GM19328 (cell line): Measurements from ENCODE around the gene MCL1.
"Not testable (repeated sequence)": the region's sequence is repeated elsewhere in the genome, so short reads cannot be mapped to it uniquely, and the experiment has no call there.

Experiments
- ATAC-seq: cut with Tn5 transposase; IDR thresholded peaks from one replicate; pipeline ENCODE4 v1.9.1; 2021; ENCODE audit warnings: mild to moderate bottlenecking, moderate library complexity; ENCODE audit not compliant: unreplicated experiment

The MCL1 gene

DNA sequence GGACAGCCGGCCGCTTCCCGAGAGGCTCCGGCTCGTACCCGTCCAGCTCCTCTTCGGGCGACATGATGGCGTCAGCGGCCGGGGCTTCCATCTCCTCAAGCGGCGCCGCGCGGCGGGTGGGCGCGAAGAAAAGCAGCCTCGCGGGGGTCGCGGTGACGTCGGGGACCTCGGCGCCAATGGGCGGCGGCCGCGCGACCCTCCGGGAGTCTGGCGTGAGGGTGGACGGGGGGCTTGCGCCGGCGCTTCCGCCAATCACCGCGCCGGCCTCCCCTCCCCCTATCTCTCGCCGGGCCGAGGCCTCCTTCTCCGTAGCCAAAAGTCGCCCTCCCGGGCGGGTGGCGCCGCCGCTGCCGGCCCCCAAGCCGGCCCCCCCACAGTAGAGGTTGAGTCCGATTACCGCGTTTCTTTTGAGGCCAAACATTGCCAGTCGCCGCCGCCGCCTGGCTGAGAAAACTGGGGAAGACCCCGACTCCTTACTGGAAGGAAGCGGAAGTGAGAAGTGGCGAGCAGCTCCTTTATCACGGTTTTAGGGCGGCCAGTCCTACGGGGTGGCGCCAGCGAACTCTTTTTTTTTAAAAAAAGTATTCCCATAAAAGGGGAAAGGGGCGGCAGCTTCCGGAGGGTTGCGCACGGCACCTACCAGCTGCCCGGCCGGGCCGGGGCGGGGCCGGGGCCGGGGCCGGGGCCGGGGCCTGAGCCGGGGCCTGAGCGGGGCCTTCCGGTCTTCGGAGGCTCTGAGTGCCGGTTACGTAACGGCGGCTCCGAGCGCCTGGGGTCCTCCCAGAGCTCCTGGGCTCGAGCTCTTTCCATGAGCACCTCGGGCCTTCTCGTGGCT lies at the start of gene MCL1:
Gene MCL1, minus strand, starts transcription at position 501 of the 835 bp plus-strand sequence. Its CDS starts 80 bp downstream, at position 421.
- peak; percentile 94 for ATAC-seq

DNA sequence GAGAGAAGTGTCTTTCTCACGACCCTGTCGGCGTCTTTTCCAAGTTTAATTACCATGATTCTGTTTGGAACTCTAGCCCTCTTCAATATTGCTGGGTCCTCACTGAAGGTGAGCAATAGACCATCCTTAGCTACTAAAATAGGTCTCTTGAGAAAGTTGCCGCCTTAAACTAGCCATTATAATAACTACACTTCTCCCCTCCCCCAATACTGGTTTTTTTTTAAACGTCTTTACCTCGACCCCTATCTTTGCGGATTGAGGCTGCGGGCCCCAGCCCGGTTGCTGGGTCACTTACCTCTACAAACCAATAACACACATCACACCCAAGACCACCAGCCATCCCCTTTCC lies 49.3 kb upstream of the MCL1 start:
- ATAC-seq = no peak

DNA sequence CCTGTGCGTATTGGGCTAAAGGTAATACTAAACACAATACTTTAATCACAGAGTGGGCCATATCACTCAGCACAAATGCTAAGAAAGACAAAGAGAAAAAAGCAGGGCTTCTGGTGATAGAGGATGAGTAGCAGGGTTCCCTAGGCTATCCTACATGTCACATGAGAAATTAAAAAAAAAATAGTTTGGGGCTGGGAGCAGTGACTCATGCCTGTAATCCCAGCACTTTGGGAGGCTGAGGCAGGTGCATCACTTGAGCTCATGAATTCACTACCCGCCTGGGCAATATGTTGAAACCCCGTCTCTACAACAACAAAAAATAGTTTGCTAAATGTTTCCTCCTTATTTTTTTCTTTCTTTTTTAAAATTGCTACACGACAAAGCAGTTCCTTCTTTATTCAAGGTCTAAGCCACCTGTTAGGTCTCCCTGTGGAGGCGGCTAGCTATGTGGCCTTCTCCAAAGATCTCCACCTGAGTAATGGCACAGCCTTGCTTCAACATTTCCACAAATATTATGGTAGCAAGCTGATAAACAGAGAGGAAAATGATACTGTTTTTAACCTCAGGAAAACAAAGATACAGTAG lies 48.5 kb upstream of the MCL1 start:
- ATAC-seq = no peak

DNA sequence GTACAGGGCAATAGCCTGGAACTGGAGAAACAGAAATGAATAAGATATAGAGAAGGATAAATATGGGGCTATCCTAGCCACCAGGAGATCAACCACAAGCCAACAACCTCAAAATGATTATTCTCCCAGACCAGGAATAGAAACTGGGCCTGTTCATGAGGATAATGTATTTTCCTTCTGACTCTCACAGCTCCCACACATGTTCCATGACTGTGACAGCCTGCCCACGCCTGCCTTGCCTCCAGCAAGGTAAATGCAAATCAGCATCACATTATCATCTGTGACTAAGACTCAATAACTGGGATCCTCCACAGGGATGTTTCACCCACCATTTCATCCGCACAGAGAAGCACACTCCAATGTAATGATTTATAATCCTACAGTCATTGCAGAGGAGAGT lies 46.7 kb upstream of the MCL1 start:
- no peak for ATAC-seq

DNA sequence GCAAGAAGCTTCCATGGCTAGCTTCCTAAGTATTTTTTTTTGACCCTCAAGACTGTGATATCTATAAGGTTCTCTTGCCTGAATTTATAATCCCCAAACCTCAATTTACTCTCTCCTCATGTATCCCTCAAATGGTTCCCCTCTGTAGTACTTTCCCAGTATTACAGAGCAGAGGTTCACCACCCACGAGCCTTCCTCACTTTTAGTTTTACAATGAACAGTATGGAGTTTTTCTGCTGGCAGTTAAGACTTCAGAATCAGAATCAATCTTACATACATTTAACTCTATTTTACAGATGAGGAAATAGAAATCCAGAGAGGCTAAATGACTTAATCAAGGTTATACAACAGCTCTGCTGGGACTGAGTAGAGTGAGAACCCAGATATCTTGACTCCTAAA lies 45.1 kb upstream of the MCL1 start:
- ATAC-seq = not testable (repeated sequence)

DNA sequence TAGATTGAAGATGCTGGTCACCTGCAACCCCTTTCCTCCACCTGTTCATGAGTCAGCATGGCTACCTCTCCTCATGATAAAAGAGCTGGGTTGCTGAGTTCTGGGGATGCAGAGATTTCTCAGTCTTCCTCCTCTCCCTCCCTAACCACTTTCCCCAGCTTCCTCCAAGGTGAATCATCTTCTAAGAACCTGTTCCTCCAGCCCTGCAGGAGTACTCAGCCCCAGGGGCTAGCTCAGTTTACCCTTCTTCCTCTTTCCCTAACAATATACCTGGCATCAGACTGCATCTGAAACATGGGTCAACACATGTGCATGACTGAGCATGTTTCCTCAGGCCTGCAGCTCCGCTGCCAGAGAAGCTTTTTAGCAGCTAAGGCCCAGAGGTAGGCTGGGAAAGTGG lies 44.7 kb upstream of the MCL1 start:
- not testable (repeated sequence) for ATAC-seq

DNA sequence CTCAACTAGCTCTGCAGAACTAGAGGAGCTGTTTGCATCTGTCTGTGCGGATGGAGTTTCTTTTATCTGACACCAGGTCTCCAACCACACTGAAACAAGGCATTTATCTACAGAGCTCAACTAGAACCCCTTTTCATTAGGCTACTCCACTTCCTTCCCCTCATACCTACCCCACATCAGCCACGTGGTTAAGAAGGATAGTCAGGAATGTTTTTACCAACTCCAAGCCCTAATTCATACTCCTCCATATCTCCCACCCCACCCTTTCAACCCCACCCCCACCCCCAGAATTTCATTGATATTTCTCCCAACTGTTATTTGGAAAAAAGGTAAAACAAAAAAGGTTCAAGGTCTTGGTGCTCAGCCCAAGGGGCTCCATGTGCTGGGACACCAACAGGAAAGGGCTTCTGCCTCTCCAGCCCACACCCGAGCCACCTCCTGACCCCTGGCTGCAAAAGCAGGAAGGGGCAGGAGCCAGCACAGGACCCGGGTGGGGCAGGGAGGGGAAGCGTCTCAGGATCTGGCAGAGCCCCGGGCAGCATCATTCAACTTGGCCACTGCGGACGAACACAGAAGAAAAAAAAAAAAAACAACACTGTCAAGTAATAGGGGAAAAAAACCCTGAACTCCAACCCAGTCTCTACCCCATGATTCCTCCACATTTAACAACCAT lies 43.0 kb upstream of the MCL1 start:
- no peak for ATAC-seq

DNA sequence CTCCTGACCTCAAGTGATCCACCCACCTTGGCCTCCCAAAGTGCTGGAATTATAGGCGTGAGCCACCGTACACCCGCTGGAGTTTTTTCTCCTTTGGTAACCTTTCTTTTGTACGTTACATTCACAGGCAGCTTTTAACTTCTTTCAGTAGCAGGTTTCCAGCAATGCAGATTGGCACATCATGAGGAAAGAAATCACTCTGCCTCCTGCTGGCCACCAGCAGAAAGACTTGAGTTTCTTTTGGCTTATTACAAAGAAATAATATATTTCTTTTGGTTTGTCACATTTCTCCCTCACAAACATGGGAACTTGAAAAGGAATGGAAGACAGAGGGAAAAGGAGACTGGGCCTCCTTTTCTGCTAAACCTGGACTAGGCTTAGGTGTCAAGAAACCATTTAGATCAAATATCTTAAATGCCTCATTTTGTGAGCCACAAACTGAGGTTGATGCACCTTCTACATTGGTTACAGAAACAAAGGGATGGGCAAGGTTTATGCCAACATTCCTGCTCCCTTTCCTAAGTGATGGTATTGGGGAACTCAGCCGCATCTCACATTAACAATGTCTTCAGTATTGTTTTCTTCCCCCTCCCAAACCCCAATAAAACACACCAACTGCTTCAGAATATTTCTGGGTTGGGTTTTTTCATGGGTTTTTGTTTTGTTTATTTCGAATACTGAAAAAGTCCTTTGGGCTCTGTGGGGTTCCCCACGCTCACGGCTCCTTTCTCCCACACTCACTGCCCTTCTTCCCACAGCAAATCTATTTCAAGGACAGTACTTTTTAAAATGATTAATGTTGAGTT lies 42.3 kb upstream of the MCL1 start:
- no peak for ATAC-seq

DNA sequence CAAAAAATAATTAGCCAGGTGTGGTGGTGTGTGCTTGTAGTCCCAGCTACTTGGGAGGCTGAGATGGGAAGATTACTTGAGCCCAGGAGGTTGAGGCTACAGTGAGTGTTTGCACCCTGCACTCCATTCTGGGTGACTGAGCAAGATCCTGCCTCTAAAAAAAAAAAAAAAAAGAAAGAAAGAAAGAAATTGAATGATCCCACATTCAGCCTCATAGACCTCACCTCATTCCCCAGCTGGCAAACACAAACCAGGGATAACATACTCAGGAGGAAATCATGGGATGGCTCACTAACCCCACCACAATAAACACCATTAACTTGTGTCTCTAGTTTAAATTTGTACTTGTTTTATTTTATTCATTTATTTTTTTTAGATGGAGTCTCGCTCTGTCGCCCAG lies 41.5 kb upstream of the MCL1 start:
- ATAC-seq = no peak

DNA sequence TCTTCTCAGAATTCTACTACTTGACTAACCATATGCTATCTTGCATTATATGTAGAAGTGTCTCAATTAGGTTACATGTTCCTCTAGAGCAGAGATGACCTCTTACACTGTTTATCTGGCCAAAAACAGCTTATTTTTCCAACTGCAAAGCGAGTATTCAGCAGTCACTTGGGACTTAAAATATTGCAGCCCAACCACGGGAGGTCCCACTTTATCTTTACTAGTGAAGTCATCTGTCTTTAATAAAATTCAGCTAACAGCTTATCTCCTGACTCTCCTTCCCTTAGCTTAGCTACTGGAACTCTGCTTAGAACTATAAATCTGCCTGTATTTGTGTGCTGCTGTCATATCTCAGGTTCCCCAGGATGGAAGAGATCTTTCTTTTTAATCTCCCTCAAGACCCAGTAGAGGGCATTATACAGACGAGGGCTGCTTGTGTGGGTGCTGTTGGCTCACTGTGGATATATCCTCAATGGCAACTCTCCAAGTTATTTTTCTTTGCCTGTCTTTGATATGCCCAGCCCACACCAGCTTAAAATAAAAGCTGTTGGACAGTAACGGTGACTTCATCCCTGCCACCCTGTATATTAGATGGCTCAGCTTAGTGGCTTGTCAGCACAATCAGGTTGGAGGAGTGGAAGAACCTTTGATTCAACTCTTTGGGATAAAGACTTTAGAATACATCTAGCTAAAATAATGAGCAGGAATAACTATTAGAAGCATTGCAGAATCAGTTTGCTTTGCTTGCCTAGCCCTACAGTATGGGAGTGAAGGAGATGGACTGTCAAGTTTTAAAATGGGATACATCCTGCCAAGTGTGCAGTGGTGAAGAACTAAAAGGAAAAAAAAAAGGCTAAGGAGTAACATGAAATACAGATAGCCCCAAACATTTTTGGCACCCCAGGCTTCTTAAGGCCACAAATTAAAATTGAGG lies 40.4 kb upstream of the MCL1 start:
- ATAC-seq = no peak

DNA sequence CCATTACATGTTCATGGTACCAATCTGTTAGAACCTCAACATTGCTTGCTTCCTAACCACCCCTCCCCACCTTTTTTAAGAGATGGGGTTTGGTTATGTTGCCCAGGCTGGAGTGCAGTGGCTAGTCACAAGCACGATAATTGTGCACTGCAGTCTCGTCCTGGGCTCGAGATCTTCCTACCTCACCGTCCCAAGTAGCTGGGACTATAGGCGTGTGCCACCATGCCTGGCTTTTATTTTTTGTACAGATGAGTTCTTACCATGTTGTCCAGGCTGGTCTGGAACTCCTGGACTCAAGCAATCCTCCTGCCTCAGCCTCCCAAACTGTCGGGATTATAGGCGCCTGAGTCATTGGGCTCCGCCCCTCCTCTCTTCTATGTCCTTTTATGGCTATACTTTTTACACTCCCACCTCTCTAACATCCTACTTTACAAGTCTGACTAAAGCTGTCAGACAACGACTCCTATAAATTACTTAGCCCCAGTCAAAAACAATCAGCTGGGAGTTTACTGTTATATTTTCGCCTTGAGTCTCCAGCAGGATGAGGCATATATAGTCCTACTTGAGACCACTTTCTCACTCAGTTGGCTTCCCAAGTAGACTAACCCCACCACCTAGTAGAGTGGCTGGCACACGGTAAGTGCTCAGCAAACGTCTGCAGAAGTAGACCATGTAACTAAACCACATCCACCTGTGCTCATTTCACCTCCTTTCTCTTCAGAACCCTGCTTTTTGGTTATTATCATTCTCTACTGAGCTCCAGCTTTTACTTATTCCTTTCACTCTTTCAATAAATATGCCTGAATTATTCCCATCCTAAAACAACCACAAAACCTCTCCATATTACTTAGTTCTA lies 36.2 kb upstream of the MCL1 start:
- ATAC-seq = no peak

DNA sequence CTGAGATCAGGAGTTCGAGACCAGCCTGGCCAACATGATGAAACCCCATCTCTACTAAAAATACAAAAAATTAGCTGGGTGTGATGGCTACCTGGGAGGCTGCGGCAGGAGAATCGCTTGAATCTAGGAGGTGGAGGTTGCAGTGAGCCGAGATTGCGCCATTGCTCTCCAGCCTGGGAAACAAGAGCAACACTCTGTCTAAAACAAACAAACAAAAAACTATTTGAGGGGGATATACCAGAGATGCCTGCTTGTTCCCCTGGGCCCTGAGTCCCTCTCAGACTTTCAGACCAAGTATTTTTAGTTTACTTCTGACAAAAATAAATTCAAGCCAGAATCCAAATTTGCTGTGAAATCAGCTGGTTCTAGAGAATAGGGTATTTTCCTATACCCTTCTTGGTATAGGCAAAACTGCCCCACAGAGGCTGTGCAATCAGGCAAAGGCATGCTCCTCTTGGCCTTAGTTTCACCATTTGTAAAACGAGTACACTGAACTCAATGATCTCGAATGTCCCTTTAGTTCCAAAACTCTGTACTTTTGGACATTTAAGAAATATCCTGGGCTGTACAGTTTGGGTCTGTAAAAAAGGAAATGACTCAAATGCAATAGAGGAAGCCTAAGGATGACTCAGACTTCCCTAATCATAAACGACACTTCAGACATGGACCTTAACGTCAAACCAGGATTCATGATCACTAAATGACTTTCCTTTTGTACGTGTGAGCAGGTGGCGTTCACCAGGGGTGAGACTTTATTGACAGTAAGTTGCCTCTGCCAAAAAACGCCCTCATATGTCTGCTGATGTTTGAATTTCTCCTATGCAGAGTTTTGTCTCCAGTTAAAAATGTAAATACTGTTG lies 33.9 kb upstream of the MCL1 start:
- no peak for ATAC-seq

DNA sequence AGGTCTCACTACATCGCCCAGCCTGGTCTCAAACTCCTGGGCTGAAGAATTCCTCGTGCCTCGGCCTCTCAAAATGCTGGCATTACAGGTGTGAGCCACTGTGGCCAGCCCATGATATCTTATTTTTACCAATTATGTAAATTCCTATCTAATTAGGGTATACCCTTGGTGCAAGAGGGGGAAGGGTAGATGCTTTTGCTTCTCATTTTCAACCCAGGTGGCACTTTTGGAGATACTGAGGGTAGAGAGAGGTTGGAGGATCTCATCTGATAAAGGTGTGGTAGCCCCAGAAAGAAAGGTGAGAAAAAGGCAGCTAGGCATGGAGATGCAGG lies 32.6 kb upstream of the MCL1 start:
- ATAC-seq = no peak

DNA sequence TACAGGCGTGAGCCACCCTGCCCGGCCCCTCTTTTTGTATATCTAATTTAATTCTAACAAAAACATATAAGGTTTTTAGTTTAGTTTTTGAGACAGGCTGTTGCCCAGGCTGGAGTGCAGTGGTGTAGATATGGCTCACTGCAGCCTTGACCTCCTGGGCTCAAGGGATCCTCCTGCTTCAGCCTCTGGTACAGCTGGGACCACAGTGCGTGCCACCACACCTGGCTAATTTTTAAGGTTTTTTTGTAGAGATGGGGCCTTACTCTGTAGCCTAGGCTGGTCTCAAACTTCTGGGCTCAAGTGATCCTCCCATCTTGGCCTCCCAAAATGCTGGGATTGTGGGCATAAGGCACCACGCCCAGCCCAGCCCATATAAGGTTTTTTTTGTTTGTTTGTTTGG lies 31.2 kb upstream of the MCL1 start:
- no peak for ATAC-seq

DNA sequence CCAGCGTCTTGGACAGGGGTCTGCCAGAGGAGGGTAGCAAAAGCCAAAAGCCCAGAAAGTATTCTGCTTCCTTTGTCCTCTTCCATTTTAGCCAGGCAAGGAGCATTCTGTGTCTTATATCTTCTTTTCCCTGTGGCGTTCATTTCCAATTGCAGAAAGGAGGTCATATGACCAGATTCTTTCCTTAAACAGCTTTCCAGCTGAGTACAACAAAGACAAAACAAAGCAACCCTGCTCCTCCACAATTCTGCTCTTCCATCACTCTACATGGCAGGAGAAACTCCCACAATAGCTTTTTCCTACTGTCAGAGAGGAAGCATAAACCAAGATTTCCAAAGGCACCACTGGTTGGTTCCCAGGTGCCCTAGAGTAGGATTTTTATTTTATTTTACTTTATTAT lies 30.3 kb upstream of the MCL1 start:
- no peak for ATAC-seq

DNA sequence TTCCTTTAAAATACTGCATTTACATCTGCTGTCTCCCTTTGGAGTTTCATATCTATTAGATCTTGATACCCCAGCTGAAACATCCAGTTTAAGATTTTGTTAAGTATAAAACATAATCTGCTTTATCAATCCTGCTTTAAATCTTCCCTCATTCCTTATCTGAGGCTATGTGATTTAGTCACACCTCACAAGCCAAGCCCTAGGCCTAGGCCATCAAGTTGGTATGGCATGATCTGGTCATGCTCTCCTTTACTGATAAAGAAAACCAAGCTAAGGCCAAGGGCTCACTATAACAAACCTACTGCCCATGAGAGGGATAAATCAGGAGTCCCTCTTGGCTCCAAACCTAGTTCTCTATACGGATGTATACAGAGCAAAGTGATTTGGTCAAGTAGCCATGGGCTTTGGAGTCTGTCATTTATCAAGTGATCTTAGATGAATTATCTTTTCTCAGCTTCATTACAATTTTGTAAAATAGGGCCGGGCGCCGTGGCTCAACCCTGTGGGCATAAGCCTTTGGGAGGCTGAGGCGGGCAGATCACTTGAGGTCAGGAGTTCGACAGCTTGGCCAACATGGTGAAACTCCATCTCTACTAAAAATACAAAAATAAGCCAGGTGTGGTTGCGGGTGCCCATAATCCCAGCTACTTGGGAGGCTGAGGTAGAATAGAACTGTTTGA lies 27.2 kb upstream of the MCL1 start:
- no peak for ATAC-seq

DNA sequence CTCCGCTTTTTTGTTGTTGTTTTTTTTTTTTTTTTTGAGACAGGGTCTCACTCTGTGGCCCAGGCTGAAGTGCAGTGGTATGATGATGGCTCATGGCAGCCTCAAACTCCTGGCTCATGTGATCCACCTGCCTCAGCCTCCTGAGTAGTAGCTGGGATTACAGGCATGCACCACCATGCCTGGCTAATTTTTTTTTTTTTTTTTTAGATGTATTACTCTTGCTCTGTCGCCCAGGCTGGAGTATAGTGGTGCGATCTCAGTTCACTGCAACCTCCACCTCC lies 26.0 kb upstream of the MCL1 start:
- not testable (repeated sequence) for ATAC-seq

DNA sequence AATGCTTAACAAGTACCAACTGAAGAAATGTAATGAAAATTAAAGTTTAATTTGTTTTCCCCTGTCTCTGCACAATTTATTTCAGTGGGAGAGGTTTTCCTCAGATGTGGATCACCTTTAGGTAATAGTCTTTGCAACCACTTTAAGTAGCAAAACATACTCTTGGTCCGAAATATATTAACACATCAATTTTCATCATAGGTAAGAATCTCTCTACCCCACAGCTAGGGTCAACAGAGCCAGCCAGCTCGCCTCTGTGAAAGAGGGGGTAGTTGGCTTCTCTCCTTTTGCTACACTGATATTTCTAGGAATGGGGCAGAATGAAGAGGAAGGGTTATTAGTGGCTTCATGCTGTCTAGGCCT lies 24.8 kb upstream of the MCL1 start:
- no peak for ATAC-seq
